Memory B cell (primary cell): ENCODE data around the gene CCDC57.

Experiments
- ATAC-seq: fragments of 150-1000 bp; cut with Tn5 transposase; 2 replicates; pipeline ENCODE4 v1.10.0; 2021; ENCODE audit warnings: low read depth, mild to moderate bottlenecking, moderate library complexity
- DNase-seq, 2 donors: peaks; one replicate each; pipeline ENCODE4 v3.0.0; 2022; ENCODE audit warnings: low spot score in 2 of 2
- H3K27ac Mint-ChIP-seq: one replicate; pipeline ENCODE4 v1.8.0; 2022; ENCODE audit warnings: mild to moderate bottlenecking, moderate library complexity, mixed read lengths
- H3K27me3 Mint-ChIP-seq: one replicate; pipeline ENCODE4 v1.8.0; 2022; ENCODE audit warnings: mixed read lengths
- H3K36me3 Mint-ChIP-seq: one replicate; pipeline ENCODE4 v1.8.0; 2022; ENCODE audit warnings: mild to moderate bottlenecking, mixed read lengths
- H3K4me1 Mint-ChIP-seq: one replicate; pipeline ENCODE4 v1.8.0; 2022; ENCODE audit warnings: mixed read lengths
- H3K4me3 Mint-ChIP-seq: one replicate; pipeline ENCODE4 v1.8.0; 2022; ENCODE audit warnings: mild to moderate bottlenecking, moderate library complexity, mixed read lengths
- H3K9me3 Mint-ChIP-seq: one replicate; pipeline ENCODE4 v1.8.0; 2022; ENCODE audit warnings: mixed read lengths

Gene CCDC57

GRCh38 chr17:82126556-82127314, 85.9 kb downstream of the CCDC57 start:
- H3K9me3 Mint-ChIP-seq = no peaks in the 10 kb centered on the region
- H3K4me1 Mint-ChIP-seq = no peaks in the 10 kb centered on the region
- H3K27ac Mint-ChIP-seq = no peak overlapping the region
- ATAC-seq (no peak), DNase-seq (no peak)
- no peak overlapping the region for H3K4me3 Mint-ChIP-seq
- peaks cover 10% of the 10 kb centered on the region for H3K36me3 Mint-ChIP-seq
- no peaks in the 10 kb centered on the region for H3K27me3 Mint-ChIP-seq

DNA sequence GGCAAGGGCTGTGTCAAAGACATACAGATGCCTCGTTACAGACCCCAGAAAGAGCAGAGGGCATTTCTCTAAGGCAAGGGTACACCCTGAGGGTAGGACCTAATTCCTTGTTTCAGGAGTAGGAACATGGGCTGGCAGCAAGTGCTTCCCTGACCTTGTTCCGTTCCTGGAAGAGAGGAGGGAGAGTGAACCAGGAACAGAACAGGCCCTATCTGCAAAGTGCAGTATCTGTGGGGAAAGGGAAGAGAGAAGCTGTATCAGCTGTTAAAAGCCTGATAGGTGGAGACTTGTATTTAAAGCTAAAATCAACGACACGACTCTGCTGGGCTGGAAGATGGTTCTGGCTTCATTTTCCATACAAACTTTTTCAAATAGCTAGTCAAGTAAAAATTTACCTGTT, 88.5 kb downstream of the CCDC57 start:
- Mint-ChIP-seq H3K36me3 (peaks cover 10% of the 10 kb centered on the region), H3K4me1 (no peaks in the 10 kb centered on the region), H3K4me3 (no peak overlapping the region), H3K9me3 (no peaks in the 10 kb centered on the region), H3K27me3 (no peaks in the 10 kb centered on the region), H3K27ac (no peak overlapping the region)
- DNase-seq (no peak), ATAC-seq (no peak)

GRCh38 chr17:82121660-82122629, 90.7 kb downstream of the CCDC57 start:
- Mint-ChIP-seq H3K36me3 (peaks cover 10% of the 10 kb centered on the region), H3K27me3 (no peaks in the 10 kb centered on the region), H3K27ac (no peak overlapping the region), H3K4me3 (no peak overlapping the region), H3K4me1 (no peaks in the 10 kb centered on the region), H3K9me3 (no peaks in the 10 kb centered on the region)
- DNase-seq (no peak), ATAC-seq (no peak)

DNA sequence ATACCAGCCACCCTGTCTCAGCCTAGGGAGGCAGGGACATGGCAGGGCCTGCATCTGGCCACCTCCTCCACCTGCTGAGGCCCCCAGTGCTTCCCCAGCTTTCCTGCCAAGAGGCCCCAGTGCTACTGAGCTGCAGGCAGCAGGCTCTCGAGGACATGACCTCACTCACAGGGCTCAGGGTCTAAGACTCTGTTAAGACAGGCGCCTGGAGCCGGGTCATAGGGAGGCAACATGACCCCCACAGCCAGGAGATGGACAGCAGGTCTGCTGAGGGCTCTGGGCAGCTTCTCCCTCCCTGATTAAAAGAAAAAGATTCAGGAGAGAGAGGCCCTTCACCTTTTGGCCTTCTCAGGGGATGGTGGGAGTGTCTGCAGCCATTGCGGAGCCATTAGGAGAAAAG, 91.4 kb downstream of the CCDC57 start:
- Mint-ChIP-seq H3K36me3 (peaks cover 10% of the 10 kb centered on the region), H3K4me3 (no peak overlapping the region), H3K27ac (no peak overlapping the region), H3K9me3 (no peaks in the 10 kb centered on the region), H3K4me1 (no peaks in the 10 kb centered on the region), H3K27me3 (no peaks in the 10 kb centered on the region)
- no peak for DNase-seq
- no peak for ATAC-seq

DNA sequence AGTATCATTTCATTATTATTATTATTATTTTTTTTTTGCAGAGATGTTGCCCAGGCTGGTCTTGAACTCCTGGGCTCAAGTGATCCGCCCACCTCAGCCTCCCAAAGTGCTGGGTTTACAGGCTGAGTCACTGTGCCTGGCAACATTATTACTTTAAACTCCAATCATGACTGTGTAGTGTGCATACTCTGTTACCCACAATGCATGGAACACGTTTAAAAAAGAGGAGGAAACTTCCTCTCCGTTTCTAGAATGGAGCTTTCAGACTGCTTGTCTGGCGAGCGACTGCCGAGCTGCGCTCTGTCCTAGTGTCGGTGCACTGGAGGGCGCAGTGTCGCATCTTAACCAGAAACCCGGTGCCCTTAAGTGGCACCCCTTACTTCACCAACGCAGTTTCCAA, 92.5 kb downstream of the CCDC57 start:
- H3K27me3 Mint-ChIP-seq = no peaks in the 10 kb centered on the region
- ATAC-seq = no peak
- H3K4me1 Mint-ChIP-seq = no peaks in the 10 kb centered on the region
- H3K36me3 Mint-ChIP-seq = peaks cover 8% of the 10 kb centered on the region
- no peak overlapping the region for H3K27ac Mint-ChIP-seq
- H3K4me3 Mint-ChIP-seq = no peak overlapping the region
- no peaks in the 10 kb centered on the region for H3K9me3 Mint-ChIP-seq
- DNase-seq = no peak

GRCh38 chr17:82118815-82119380, 93.7 kb downstream of the CCDC57 start:
- peaks cover 4% of the 10 kb centered on the region for H3K36me3 Mint-ChIP-seq
- H3K4me3 Mint-ChIP-seq = no peak overlapping the region
- no peaks in the 10 kb centered on the region for H3K4me1 Mint-ChIP-seq
- ATAC-seq = no peak
- H3K27me3 Mint-ChIP-seq = no peaks in the 10 kb centered on the region
- no peak for DNase-seq
- H3K27ac Mint-ChIP-seq = no peak overlapping the region
- H3K9me3 Mint-ChIP-seq = no peaks in the 10 kb centered on the region

- no peak overlapping the region for H3K4me3 Mint-ChIP-seq
- no peaks in the 10 kb centered on the region for H3K4me1 Mint-ChIP-seq
- H3K36me3 Mint-ChIP-seq = peaks cover 3% of the 10 kb centered on the region
- no peak for ATAC-seq
- no peak for DNase-seq
- H3K9me3 Mint-ChIP-seq = no peaks in the 10 kb centered on the region
- H3K27ac Mint-ChIP-seq = no peak overlapping the region
- H3K27me3 Mint-ChIP-seq = no peaks in the 10 kb centered on the region
Measured at GRCh38 chr17:82118168-82118814, 94.4 kb downstream of the CCDC57 start.

GRCh38 chr17:82117139-82118090, 95.2 kb downstream of the CCDC57 start:
- H3K36me3 Mint-ChIP-seq = peaks cover 2% of the 10 kb centered on the region
- H3K27me3 Mint-ChIP-seq = no peaks in the 10 kb centered on the region

DNA sequence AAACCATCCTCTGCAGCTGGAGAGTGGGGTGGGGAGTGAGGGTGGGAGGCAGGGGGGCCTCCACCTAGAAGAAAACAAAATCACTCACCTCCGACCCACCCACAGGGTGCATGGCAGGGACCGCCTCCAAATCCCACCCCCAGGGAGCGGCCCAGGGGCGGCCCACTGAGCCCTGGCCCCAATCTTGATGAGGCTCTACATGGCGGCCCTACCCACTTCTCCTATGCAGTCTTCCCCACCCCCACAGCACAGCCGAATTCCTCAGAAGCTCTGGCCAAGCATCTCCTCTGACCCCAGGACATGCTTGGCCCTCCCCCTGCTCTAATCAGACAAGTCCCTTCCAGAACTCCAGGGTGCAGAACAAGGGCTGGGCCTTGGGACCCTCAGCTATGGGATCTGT, 96.4 kb downstream of the CCDC57 start:
- Mint-ChIP-seq H3K36me3 (no peaks in the 10 kb centered on the region), H3K4me3 (no peak overlapping the region), H3K4me1 (no peaks in the 10 kb centered on the region), H3K27me3 (no peaks in the 10 kb centered on the region), H3K9me3 (no peaks in the 10 kb centered on the region), H3K27ac (no peak overlapping the region)
- ATAC-seq (no peak), DNase-seq (no peak)

More at GRCh38 chr17:82117139-82118090, 95.2 kb downstream of the CCDC57 start:
- DNase-seq = no peak
- Mint-ChIP-seq H3K4me1 (no peaks in the 10 kb centered on the region), H3K27ac (no peak overlapping the region), H3K9me3 (no peaks in the 10 kb centered on the region), H3K4me3 (no peak overlapping the region)
- ATAC-seq = no peak

DNA sequence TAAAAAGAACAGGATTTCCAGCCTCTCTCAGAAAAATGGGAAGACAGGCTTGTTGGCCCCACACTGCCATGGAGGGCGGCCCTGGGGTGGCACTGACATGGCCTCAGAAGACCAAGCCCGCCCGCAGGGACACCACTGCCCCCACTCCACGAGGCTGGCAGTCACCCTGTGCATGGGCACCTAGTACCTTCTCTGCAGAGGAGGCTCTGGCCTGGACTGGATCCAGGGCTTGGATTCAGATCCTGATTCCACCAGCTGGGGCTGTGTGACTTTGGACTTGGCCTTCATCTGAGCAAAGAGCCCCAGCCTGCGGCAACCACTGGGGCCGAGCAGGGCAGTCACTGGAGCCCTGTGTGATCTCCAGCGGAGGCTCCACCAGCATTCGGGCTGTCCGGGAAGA, 97.8 kb downstream of the CCDC57 start:
- H3K9me3 Mint-ChIP-seq = no peaks in the 10 kb centered on the region
- H3K27ac Mint-ChIP-seq = no peak overlapping the region
- ATAC-seq = no peak
- no peaks in the 10 kb centered on the region for H3K36me3 Mint-ChIP-seq
- DNase-seq = no peak
- H3K4me3 Mint-ChIP-seq = no peak overlapping the region
- H3K4me1 Mint-ChIP-seq = no peaks in the 10 kb centered on the region
- H3K27me3 Mint-ChIP-seq = no peaks in the 10 kb centered on the region

DNA sequence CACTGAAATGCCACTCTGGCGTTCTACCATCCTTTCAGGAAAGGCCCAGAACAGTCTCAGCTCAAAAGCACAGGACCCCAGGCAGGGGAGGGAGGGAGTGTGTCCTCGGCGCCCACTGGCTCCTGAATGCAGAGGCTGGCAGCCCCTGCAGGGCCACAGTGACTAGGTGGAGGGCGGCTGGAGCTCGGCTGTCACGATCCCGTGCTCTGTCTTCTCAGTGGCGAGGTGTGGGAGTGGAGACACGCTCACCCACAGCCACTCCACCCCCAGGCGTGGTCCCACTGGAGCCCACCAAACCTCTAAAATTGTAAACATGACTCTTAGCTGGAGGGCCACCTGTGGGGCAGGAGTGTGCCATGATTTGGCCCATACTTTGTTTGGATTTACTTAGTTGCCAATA, 98.2 kb downstream of the CCDC57 start:
- H3K27me3 Mint-ChIP-seq = no peaks in the 10 kb centered on the region
- no peak overlapping the region for H3K4me3 Mint-ChIP-seq
- DNase-seq = no peak
- no peaks in the 10 kb centered on the region for H3K36me3 Mint-ChIP-seq
- ATAC-seq = no peak
- no peaks in the 10 kb centered on the region for H3K9me3 Mint-ChIP-seq
- H3K27ac Mint-ChIP-seq = no peak overlapping the region
- H3K4me1 Mint-ChIP-seq = no peaks in the 10 kb centered on the region

GRCh38 chr17:82113941-82114340, 98.7 kb downstream of the CCDC57 start:
- Mint-ChIP-seq H3K36me3 (no peaks in the 10 kb centered on the region), H3K4me3 (no peak overlapping the region), H3K9me3 (no peaks in the 10 kb centered on the region), H3K4me1 (no peaks in the 10 kb centered on the region), H3K27ac (no peak overlapping the region), H3K27me3 (no peaks in the 10 kb centered on the region)
- ATAC-seq (no peak), DNase-seq (no peak)

- H3K9me3 Mint-ChIP-seq = no peaks in the 10 kb centered on the region
- no peak overlapping the region for H3K27ac Mint-ChIP-seq
- no peak overlapping the region for H3K4me3 Mint-ChIP-seq
- H3K36me3 Mint-ChIP-seq = no peaks in the 10 kb centered on the region
- DNase-seq = no peak
- ATAC-seq = no peak
- no peaks in the 10 kb centered on the region for H3K27me3 Mint-ChIP-seq
- no peaks in the 10 kb centered on the region for H3K4me1 Mint-ChIP-seq
Measured at GRCh38 chr17:82113422-82113821, 99.2 kb downstream of the CCDC57 start.
